Effector CD4-positive, alpha-beta T cell (primary cell): Measurements from ENCODE around the gene SLC2A10.

Experiments used
- DNase-seq: peaks from one replicate; pipeline ENCODE4 v3.0.0-alpha.2; 2020

The SLC2A10 gene

GRCh38 chr20:46771195-46771588, 61.7 kb downstream of the SLC2A10 start:
- DNase-seq = no peak

GRCh38 chr20:46772901-46773300, 63.5 kb downstream of the SLC2A10 start:
- DNase-seq = no peak

- DNase-seq = no peak
Measured at GRCh38 chr20:46773680-46774079, 64.2 kb downstream of the SLC2A10 start.

- DNase-seq = no peak
Measured at GRCh38 chr20:46774236-46774635, 64.8 kb downstream of the SLC2A10 start.

GRCh38 chr20:46774943-46775560, 65.6 kb downstream of the SLC2A10 start:
- DNase-seq = no peak

GRCh38 chr20:46775806-46776205, 66.4 kb downstream of the SLC2A10 start:
- no peak for DNase-seq

- DNase-seq = no peak
Measured at GRCh38 chr20:46777331-46777730, 67.9 kb downstream of the SLC2A10 start.

- no peak for DNase-seq
Measured at GRCh38 chr20:46779831-46780230, 70.4 kb downstream of the SLC2A10 start.

GRCh38 chr20:46784436-46785127, 75.1 kb downstream of the SLC2A10 start:
- no peak for DNase-seq
